Sciatic nerve (tissue), 2 donors: ENCODE results near the gene EMILIN3. TPM values are rescaled to one million over a fixed set of nuclear protein-coding genes. Genes with fewer than 3 reads are reported as not detected.
"Not testable (repeated sequence)": the region's sequence is repeated elsewhere in the genome, so short reads cannot be mapped to it uniquely, and the experiment has no call there.

Experiments used
- ATAC-seq: fragments of 200-7000 bp; cut with Tn5 transposase; one replicate; pipeline ENCODE4 v1.9.1; 2020; ENCODE audit warnings: mild to moderate bottlenecking, moderate library complexity
- DNase-seq: peaks from one replicate; pipeline ENCODE4 v3.0.0-alpha.2; 2020; ENCODE audit warnings: low spot score
- intact Hi-C: fragments of 100-400 bp; cut with DNase I; formaldehyde crosslinking; loops from one replicate; pipeline ENCODE4 v1.14.2; 2022
- total RNA-seq: library from RNA; stranded (reverse); fragmentation: NEBNext Ultra II Directional; extraction: Animal tissue kit (Norgen Biotek cat#: 25700); gene quantifications from one replicate; pipeline ENCODE4 v1.2.1, GENCODE V29; 2021
- donor health status: DM: no; HTN: no; CAD: no.
- donor health status: DM: no; HTN: no; CAD: no.

Gene EMILIN3
- total RNA-seq, 1 donor from 2014 or later: 9.9 TPM

DNA sequence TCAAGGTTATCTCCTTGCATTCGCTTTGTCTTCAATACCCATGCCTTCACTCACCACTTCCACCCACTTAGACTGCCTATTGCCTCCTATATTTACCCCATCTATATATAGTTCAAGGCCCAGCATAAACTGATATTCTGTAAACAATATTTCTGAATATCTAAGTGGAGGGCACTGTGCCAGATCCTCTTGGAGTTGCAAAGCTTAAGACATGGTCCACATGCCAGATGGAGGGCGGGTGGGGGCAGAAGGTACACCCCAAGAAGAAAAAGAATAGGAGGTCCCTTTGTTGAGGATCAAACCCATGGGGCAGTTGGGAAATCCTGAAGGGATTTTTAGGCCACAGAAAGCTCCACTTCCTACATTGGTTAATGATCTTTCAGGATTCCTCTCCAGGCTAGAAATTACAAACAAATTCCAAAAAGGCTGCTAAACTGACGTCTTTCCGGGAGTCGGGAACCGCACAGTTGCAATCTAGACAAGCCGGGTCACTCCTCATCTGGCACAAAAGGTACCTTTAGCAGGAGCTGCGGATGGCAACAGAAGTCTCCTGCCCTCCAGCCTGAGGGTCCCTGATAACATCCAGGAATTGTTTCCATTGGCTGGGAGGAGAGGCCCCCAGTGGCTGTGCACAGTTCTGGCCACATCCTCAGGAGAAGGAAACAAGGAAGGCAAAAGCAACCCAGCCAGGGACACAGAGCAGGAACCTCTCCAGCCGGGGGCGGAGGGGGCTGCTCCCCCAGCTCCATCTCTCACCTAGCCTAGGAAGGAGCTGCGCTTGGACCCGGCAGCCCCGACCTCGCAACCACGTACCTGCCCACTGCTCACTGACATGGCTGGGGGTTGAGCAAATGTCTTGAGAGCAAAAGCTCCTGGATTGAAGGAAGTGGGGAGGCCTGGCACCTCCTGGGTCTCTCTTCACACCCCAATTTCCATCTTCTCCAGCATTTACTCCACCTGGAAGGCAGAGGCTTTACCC, 31.9 kb downstream of the EMILIN3 start:
- intact Hi-C loops: loop anchor here (2.0 to 10.0 kb wide), 2 partner anchors 90 to 160 kb away; no protein-coding TSS in a partner anchor
- ATAC-seq (peak; percentile 41), DNase-seq (no peak)

DNA sequence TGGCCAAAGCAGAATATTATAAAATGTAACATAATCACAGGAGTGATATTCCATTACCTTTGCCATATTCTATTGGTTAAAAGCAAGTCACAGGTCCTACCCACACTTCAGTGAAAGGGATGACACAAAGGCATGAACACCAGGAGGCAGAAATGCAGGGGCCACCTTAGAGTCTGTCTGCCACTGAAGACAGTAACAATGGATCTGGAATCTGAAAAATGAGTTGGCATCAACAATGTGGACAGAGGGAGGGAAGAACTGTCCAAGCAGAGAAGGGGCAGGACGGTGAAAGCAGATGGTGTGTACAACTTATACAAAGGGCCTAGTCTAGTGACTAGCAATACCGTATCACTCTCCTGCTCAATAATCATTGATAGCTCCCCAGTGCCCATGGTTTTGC, 32.6 kb downstream of the EMILIN3 start:
- ATAC-seq (no peak), DNase-seq (no peak)
- intact Hi-C loops: loop anchor here (2.0 to 10.0 kb wide), 2 partner anchors 89 to 159 kb away; no protein-coding TSS in a partner anchor

- DNase-seq: no peak
- no peak for ATAC-seq
- intact Hi-C loops: loop anchor here (10.0 kb wide), 1 partner anchor 87 kb away; no protein-coding TSS in a partner anchor
These were observed 34.9 kb downstream of the EMILIN3 start for GRCh38 chr20:41331731-41332130.

GRCh38 chr20:41330941-41331340, 35.7 kb downstream of the EMILIN3 start:
- DNase-seq: no peak
- no peak for ATAC-seq
- intact Hi-C loops: loop anchor here (10.0 kb wide), 1 partner anchor 86 kb away; no protein-coding TSS in a partner anchor

DNA sequence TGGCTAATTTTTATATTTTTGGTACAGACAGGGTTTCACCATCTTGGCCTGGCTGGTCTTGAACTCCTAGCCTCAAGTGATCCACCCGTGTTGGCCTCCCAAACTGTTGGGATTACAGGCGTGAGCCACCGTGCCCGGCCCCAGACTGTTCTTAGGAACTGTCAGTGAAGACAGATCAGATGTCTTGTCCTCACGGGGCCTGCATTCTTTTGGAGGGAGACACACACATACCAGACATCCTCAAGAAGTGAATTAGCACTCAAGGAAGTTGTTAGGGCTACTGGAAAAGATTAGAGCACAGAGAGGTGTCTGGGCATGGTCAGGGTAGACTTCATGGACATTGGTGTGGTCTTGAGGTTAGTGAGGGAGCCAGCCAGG, 36.3 kb downstream of the EMILIN3 start:
- intact Hi-C loops: loop anchor here (10.0 kb wide), 1 partner anchor 86 kb away; no protein-coding TSS in a partner anchor
- ATAC-seq (no peak), DNase-seq (no peak)

GRCh38 chr20:41329435-41330342, 36.9 kb downstream of the EMILIN3 start:
- peak; percentile 80 for DNase-seq
- intact Hi-C loops: loop anchor here (10.0 kb wide), 1 partner anchor 85 kb away; no protein-coding TSS in a partner anchor
- ATAC-seq: peak; percentile 97

GRCh38 chr20:41327178-41327577, 39.4 kb downstream of the EMILIN3 start:
- intact Hi-C loops: no loop called here

DNA sequence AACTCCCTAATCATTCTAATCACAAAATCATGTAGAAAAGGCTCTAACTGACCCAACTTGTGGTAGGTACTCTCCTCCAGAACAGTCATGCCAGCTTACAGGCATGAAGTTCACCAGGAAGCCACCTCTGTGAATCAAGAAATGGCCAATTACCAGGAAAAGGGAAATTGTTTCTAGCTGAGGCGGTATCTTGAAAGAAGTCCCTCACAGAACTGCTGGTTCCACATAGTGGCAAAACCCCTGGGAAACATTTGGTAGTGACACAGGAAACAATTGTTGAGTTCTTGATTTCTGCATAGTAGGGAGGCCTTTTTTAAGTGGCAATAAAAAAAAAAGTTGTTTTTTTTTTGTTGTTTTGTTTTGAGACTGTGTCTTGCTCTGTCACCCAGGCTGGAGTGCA, 45.6 kb downstream of the EMILIN3 start:
- ATAC-seq (no peak), DNase-seq (no peak)
- intact Hi-C loops: no loop called here

More at GRCh38 chr20:41327178-41327577, 39.4 kb downstream of the EMILIN3 start:
- ATAC-seq (no peak), DNase-seq (no peak)

- intact Hi-C loops: no loop called here
- ATAC-seq: no peak
- no peak for DNase-seq
These were observed 46.2 kb downstream of the EMILIN3 start for GRCh38 chr20:41320441-41320840.

- intact Hi-C loops: no loop called here
- no peak for ATAC-seq
- DNase-seq: no peak
These were observed 48.4 kb downstream of the EMILIN3 start for GRCh38 chr20:41318271-41318649.

GRCh38 chr20:41317546-41318270, 48.9 kb downstream of the EMILIN3 start, which contains the start of gene ZHX3:
ZHX3 (minus strand) TSS chr20:41317731; CDS start chr20:41204916, 112,815 bp downstream.
- intact Hi-C loops: no loop called here
- peak; percentile 97 for DNase-seq
- ATAC-seq: peak; percentile 98

- peak; percentile 90 for DNase-seq
- peak; percentile 64 for ATAC-seq
- intact Hi-C loops: no loop called here
These were observed 49.7 kb downstream of the EMILIN3 start for GRCh38 chr20:41316602-41317545.

GRCh38 chr20:41316051-41316450, 50.6 kb downstream of the EMILIN3 start:
- no peak for ATAC-seq
- no peak for DNase-seq
- intact Hi-C loops: no loop called here

- DNase-seq (no peak), ATAC-seq (no peak)
- intact Hi-C loops: no loop called here
These were observed 52.2 kb downstream of the EMILIN3 start for GRCh38 chr20:41314386-41314785.

DNA sequence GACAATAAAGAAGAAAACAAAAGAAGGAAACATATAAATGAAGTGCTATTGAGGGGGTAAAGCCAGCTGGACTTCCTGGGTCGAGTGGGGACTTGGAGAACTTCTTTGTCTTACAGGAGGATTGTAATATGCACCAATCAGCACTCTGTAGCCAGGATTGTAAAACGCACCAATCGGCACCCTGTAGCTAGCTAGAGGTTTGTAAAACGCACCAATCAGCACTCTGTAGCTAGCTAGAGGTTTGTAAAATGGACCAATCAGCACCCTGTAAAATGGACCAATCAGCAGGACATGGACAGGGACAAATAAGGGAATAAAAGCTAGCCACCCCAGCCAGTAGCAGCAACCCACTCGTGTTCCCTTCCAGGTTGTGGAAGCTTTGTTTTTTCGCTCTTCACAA, 54.6 kb downstream of the EMILIN3 start:
- ATAC-seq, DNase-seq, intact Hi-C loops: not testable (repeated sequence)
